Embryonic facial prominence (tissue), 1 donor: ENCODE data around the gene PPP2R1A.
"Not testable (repeated sequence)": the region's sequence is repeated elsewhere in the genome, so short reads cannot be mapped to it uniquely, and the experiment has no call there.

Experiments used
- DNase-seq: peaks from one replicate; pipeline ENCODE4 v3.0.0-alpha.2; 2016; ENCODE audit errors: extremely low spot score

PPP2R1A gene

DNA sequence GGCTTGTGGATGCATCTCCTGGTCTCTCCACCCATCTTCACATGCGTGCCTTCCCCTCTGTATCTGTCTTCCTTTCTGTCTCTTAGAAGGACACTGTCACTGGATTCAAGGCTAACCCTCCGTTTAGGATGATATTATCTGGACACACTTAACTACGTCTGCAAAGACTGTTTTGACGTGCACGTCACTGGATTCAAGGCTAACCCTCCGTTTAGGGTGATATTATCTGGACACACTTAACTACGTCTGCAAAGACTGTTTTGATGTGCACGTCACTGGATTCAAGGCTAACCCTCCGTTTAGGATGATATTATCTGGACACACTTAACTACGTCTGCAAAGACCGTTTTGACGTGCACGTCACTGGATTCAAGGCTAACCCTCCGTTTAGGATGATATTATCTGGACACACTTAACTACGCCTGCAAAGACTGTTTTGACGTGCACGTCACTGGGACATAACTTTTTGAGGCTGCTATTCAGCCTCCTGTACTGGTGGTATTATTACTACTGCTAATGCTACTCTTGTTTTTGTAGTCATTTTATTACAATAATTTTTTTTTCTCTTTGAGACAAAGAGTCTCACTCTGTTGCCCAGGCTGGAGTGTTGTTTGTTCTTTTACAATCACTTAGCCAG is 11.0 kb downstream of the PPP2R1A start:
- DNase-seq: not testable (repeated sequence)

- no peak for DNase-seq
Observed at GRCh38 chr19:52206481-52206880, 16.6 kb downstream of the PPP2R1A start.

DNA sequence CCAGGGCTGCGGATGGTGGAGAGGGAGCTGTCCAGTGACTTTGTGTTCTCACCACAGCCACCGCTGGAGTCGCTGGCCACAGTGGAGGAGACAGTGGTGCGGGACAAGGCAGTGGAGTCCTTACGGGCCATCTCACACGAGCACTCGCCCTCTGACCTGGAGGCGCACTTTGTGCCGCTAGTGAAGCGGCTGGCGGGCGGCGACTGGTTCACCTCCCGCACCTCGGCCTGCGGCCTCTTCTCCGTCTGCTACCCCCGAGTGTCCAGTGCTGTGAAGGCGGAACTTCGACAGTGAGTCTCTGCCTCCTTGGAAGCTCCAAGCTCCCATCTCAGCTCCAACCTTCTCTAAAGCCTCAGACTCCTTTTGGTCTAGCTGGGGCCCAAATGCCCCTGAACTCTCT is 21.4 kb downstream of the PPP2R1A start:
- no peak for DNase-seq

DNA sequence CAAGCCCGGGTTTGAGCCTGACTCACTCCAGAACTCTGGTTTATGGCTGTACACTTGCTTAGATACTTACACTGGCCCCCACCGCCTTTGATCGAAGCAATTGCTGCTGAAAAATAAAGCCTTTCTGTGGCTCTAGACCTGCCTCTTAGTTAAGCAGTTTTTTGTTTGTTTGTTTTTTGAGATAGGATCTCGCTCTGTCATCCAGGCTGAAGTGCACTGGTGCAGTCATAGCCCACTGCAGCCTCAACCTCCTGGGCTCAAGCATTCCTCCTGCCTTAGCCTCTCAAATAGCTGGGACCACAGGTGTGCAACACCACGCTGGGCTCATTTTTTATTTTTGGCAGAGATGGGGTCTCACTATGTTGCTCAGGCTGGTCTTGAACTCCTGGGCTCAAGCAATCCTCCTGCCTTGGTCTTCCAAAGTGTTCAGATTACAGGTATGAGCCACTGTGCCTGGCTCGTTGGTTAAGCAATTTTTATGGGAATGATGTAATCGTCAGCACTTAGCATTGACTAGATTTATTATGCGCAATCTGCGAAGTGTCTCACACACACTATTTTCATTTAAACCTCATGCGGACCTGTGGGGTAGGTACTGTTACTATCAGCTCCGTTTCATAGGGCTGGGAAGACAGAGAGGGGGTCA is 22.2 kb downstream of the PPP2R1A start:
- DNase-seq: no peak

DNA sequence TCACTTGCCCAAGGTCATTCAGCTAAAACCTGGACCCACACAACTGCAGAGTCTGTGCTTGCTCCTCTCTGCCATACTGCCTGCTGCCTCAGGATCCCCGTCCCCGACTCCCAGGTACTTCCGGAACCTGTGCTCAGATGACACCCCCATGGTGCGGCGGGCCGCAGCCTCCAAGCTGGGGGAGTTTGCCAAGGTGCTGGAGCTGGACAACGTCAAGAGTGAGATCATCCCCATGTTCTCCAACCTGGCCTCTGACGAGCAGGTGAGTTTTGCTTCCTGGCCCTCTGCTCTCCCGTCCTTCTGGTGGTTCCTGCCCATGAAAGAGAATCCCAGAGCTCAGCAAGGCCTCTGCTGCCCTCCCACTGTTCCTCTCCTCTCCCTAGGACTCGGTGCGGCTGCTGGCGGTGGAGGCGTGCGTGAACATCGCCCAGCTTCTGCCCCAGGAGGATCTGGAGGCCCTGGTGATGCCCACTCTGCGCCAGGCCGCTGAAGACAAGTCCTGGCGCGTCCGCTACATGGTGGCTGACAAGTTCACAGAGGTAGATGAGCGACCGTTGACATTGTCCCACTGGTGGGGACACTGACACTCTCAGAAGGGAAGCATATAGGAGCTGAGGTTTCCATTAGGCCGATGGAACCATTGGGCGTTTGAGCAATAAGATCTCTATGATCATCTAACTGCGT is 22.9 kb downstream of the PPP2R1A start:
- DNase-seq: no peak

DNA sequence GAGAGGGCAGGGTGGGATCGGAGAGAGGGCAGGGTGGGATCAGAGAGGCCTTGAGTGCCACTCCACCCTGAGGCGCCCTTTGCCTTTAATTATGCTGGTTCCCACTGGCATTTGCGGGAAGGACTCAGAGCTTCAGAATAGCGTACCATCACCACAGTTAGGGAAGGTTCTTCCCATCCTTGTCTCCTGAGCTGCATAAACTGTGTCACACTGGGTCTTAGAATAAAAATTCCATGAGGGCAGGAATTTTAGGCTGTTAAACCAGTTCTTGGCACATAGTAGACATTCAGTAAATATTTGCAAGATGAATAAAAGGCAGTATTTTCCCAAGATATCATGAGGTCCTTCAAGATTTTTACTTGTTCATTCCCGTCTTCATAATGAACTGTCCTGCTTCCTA is 24.4 kb downstream of the PPP2R1A start:
- no peak for DNase-seq

DNA sequence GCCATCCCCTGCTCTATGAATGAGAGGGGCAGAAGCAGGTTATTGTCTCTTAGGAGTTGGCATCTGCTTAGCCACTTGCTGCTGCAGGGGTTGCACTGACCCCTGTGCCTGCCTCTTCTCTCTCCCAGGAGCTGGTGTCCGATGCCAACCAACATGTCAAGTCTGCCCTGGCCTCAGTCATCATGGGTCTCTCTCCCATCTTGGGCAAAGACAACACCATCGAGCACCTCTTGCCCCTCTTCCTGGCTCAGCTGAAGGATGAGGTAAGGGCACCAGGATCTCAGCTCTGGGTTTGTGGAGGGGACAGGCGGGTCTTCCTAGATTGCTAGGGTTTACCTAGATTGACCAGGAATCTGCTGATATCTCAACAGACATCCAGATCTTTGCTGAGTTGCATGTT is 26.5 kb downstream of the PPP2R1A start:
- no peak for DNase-seq

DNA sequence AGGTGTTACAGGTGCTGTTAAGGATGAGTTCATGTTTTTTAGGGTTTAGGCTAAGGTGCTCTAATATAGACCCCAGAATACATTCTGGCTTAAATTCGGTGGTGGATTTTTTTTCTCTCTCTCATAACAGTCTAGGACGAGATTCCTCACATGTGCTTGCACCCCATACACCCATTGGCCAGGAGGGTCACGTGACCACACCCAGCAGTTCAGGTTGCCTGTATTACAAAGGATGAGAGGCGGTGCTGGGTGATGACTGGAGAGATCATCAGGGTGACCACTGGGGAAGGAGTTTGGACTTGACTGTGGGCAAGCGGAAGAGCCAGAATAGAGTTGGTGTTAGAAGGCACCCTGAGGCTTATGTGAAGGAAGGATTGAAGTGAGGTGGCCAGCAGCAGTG is 27.7 kb downstream of the PPP2R1A start:
- no peak for DNase-seq

- DNase-seq: no peak
Observed at GRCh38 chr19:52219611-52220010, 29.8 kb downstream of the PPP2R1A start.

- no peak for DNase-seq
Observed at GRCh38 chr19:52221031-52221430, 31.2 kb downstream of the PPP2R1A start.

GRCh38 chr19:52221831-52222375 is 32.1 kb downstream of the PPP2R1A start:
- DNase-seq: no peak

- DNase-seq: no peak
Observed at GRCh38 chr19:52224211-52224610, 34.4 kb downstream of the PPP2R1A start.

GRCh38 chr19:52226652-52227051 is 36.8 kb downstream of the PPP2R1A start:
- DNase-seq: no peak

DNA sequence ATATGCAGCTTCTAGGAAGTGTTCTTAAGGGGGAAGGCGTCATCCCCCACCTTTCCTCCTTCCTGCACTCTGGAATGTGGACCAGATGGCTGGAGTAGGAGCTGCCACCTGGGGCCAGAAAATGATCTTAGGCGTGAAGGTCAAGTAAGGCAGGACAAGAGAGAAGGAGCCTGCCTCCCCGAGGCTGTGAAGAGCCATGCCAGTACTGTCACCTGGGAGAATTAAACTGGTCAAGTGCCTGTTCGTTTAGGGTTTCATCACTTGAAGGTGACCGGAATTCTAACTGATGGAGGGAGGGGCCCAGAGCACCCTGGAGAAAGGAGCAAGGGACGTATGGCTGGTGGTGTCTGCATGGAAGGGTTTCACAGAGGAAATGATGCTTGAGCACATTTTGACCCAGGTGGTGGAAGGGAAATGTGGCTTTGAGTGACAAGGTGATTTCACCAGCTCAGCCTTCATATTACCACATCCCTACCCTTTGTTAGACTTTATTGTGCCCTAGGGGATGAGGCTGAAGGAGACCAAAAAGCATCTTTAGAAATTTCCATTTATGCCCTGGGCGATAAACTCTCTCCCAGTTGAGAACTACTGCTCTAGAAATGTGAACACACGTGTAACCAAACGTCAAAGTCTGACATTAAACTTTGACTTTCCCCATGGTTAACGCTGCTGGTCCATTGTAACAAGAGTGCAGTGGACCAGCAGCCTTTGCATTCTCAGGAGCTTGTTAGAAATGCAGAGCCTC is 37.5 kb downstream of the PPP2R1A start:
- no peak for DNase-seq

DNA sequence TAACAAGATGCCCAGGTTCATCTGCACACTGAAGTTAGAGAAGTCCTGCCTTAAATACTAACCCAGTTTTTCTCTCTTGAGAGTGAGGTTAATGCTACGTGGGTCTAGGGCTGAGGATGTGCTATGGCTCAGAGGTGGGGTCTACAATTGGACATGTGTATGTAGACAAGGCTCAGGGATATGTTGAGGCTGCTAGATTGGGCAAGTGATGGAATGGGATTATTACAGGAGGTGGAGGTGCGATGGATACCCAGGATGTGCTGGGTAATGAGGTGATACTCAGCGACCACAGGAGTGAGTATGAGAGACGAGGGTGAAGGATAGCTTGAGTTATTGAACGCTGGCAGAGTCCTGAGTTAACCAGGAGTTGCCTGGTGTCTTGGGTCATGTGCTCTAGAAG is 38.1 kb downstream of the PPP2R1A start:
- no peak for DNase-seq

DNA sequence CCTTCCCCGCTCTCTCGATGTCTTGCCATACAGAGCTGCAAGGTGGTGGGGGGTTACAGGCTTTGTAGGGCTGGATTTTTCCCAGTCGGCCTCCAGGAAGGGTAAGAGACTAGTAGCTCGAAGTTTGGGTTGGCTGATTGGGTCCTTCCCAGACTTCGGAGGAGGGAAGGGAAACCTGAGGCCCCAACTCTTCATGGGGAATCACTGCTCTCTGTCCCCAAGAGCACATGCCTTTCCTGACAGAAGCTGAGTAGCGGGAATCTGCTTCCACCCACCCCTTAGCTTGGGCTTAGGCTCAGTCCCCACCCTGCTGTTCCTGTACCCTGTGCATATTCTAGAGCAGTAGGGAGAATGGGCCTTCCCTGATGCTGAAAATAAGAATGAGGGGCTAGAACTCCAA is 39.7 kb downstream of the PPP2R1A start:
- DNase-seq: no peak

GRCh38 chr19:52230685-52231084 is 40.8 kb downstream of the PPP2R1A start:
- no peak for DNase-seq

- no peak for DNase-seq
Observed at GRCh38 chr19:52231154-52231910, 41.5 kb downstream of the PPP2R1A start.

DNA sequence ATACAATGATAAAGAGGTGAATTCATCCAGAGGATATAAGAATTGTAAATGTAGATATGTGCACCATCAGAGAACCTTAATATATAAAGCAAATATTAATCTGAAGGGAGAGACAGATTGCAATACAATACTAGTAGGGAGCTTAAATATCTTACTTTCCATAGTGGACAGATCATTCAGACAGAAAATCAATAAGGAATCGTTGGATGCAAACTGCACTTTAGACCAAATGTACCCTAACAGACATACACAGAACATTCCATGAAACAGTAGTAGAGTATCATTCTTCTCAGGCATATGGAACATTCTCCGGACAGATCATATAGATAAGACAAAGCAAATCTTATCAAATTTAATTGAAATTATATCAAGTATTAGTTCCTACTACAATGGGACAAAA is 44.6 kb downstream of the PPP2R1A start:
- no peak for DNase-seq

DNA sequence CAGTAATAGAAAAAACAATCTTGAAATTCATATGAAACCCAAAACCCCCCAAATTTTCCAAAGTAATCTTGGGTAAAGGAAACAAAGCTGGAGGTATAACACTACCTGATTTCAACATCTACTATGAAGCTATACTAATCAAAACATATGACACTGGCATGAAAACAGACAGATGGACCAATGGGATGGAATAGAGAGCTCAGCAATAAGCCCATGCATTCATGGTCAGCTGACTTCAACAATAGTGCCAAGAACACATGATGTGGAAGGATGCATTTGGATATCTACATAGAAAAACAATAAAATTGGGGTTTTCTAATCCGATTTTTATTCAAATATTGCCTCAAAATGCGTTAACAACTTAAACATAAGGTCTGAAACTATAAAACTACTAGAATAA is 47.3 kb downstream of the PPP2R1A start:
- DNase-seq: no peak

- DNase-seq: peak; percentile 13
Observed at GRCh38 chr19:52237771-52238400, 48.0 kb downstream of the PPP2R1A start.
